Skin of body (tissue), 2 donors: Measurements from ENCODE around the gene DIAPH2. TPM values are rescaled to one million over a fixed set of nuclear protein-coding genes. Genes with fewer than 3 reads are reported as not detected.
A peak's percentile ranks its signal among the peaks of the same experiment; 100 is the strongest.
"Not testable (repeated sequence)": the region's sequence is repeated elsewhere in the genome, so short reads cannot be mapped to it uniquely, and the experiment has no call there.

Experiments used
- DNase-seq: peaks from one replicate; lab custom pipeline; 2025; lab: John Stamatoyannopoulos, UW
- total RNA-seq: library from RNA; depleted of rRNA; stranded (reverse); fragments of >200 nt; gene quantifications from one replicate; pipeline ENCODE4 v1.2.3, GENCODE V29; 2014

The DIAPH2 gene
- total RNA-seq, result 24.5 TPM

- DNase-seq, result peak; percentile 40
Observed at GRCh38 chrX:96684339-96685209, at the start of gene DIAPH2. Gene DIAPH2 (plus strand): TSS chrX:96684842.

GRCh38 chrX:96650023-96650422 is 34.6 kb upstream of the DIAPH2 start:
- no peak for DNase-seq

- DNase-seq, result no peak
Observed at GRCh38 chrX:96655947-96656623, 28.6 kb upstream of the DIAPH2 start.

- no peak for DNase-seq
Observed at GRCh38 chrX:96682516-96682915, 2.1 kb upstream of the DIAPH2 start.

- no peak for DNase-seq
Observed at GRCh38 chrX:96683997-96684338, 674 bp upstream of the DIAPH2 start.

- peak; percentile 3 for DNase-seq
Observed at GRCh38 chrX:96685210-96686099, 813 bp downstream of the DIAPH2 start.

- DNase-seq, result no peak
Observed at GRCh38 chrX:96687776-96688175, 3.1 kb downstream of the DIAPH2 start.

- DNase-seq, result no peak
Observed at GRCh38 chrX:96688789-96689188, 4.1 kb downstream of the DIAPH2 start.

- DNase-seq, result peak; percentile 33
Observed at GRCh38 chrX:96689991-96690390, 5.3 kb downstream of the DIAPH2 start.

- DNase-seq, result no peak
Observed at GRCh38 chrX:96692454-96692853, 7.8 kb downstream of the DIAPH2 start.

GRCh38 chrX:96692890-96693289 is 8.2 kb downstream of the DIAPH2 start:
- no peak for DNase-seq

GRCh38 chrX:96693407-96693806 is 8.8 kb downstream of the DIAPH2 start:
- no peak for DNase-seq

GRCh38 chrX:96696462-96696861 is 11.8 kb downstream of the DIAPH2 start:
- no peak for DNase-seq

GRCh38 chrX:96700625-96701024 is 16.0 kb downstream of the DIAPH2 start:
- no peak for DNase-seq

GRCh38 chrX:96703379-96703778 is 18.7 kb downstream of the DIAPH2 start:
- DNase-seq, result no peak

- no peak for DNase-seq
Observed at GRCh38 chrX:96703816-96704215, 19.2 kb downstream of the DIAPH2 start.

- DNase-seq, result no peak
Observed at GRCh38 chrX:96704629-96705028, 20.0 kb downstream of the DIAPH2 start.

- DNase-seq, result no peak
Observed at GRCh38 chrX:96705905-96706304, 21.3 kb downstream of the DIAPH2 start.

- no peak for DNase-seq
Observed at GRCh38 chrX:96707804-96708203, 23.2 kb downstream of the DIAPH2 start.

- DNase-seq, result no peak
Observed at GRCh38 chrX:96710031-96710430, 25.4 kb downstream of the DIAPH2 start.

- DNase-seq, result no peak
Observed at GRCh38 chrX:96713303-96713702, 28.7 kb downstream of the DIAPH2 start.

GRCh38 chrX:96714393-96714792 is 29.8 kb downstream of the DIAPH2 start:
- not testable (repeated sequence) for DNase-seq
